Erythroblast (primary cell): ENCODE data around the gene DCT.

Experiments
- GATA1 ChIP-seq: IDR thresholded peaks from 2 replicates; pipeline ENCODE4 v1.6.1; 2011; ENCODE audit warnings: low read depth, mild to moderate bottlenecking, control low read depth, low read length, moderate library complexity
- POLR2A ChIP-seq: IDR thresholded peaks from 2 replicates; pipeline ENCODE4 v1.6.1; 2011; ENCODE audit warnings: mild to moderate bottlenecking, low read length

- TF ChIP-seq POLR2A (no peak), GATA1 (no peak)
Measured at GRCh38 chr13:94387047-94387446, 92.4 kb downstream of the DCT start.
